COLO668 (cell line): Measurements from ENCODE around the gene DAB1.

Experiments
- DNase-seq: peaks from one replicate; lab custom pipeline; 2025; ENCODE audit not compliant: unreplicated experiment; lab: John Stamatoyannopoulos, UW

The DAB1 gene

GRCh38 chr1:57423656-57424211 is at the start of gene DAB1:
TSS of gene DAB1 (minus strand) at chr1:57424060. CDS start at chr1:57291030, 133,030 bp downstream.
- peak; percentile 76 for DNase-seq

- no peak for DNase-seq
Observed at GRCh38 chr1:57473448-57473847, 49.6 kb upstream of the DAB1 start.

DNA sequence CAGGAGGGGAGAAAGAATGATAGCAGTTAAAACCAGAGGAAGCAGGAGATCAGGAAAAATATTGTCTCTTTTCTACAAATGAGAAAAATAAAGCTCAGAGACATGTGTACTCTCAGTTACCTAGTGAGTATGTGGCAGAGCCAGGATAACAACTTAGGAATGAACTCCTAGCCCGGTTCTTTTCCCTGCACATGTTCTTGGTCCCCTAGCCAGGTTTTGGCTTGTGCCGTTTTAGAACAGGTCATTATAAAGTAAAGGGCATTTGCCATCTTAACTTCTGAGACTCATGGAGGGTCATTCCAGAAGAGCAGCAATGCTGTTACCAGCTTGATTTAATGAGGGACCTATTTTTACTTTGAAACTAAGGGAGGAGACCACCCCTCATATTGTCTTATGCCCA is 48.1 kb upstream of the DAB1 start:
- DNase-seq: no peak

GRCh38 chr1:57470036-57470435 is 46.2 kb upstream of the DAB1 start:
- DNase-seq: no peak

DNA sequence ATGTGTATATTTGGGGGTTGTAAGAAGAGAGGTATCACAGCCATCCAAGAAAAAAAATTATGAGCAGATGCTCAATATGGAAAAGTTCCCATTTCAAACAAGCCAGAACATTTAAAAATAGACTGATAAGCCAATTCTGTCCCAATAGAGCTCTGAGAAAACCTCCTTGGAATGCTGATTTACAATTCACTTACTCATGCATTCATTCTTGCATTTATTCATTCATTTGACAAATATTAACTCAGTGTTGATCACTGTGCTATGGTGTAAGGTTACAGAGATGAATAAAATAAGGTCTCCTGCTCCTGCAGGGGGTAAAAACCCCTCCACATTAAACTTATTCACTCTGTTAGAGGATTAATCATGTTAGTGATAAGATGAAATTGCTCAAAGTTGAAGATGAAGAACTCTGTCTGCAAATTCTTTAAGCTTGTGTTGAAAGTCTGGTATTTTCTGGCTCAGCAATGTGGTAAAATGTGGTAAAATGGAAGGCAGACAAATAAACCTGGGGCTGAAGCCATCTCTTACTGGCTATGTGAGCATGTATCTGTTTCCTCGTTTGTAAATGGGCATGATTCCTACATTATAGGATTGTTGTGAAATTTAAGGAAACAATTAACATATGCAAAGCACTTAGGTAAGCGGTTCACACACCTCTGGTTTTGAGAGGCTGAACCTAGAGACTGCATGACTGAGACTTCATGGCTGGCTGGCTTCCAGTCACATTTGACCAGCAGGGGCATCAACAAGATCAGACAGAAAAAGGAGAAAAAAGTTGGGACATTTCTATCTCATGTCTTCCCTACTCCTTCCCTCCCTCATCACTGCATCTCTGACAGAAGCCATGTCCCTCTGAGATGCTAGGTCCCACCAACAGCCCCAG is 45.0 kb upstream of the DAB1 start:
- no peak for DNase-seq

DNA sequence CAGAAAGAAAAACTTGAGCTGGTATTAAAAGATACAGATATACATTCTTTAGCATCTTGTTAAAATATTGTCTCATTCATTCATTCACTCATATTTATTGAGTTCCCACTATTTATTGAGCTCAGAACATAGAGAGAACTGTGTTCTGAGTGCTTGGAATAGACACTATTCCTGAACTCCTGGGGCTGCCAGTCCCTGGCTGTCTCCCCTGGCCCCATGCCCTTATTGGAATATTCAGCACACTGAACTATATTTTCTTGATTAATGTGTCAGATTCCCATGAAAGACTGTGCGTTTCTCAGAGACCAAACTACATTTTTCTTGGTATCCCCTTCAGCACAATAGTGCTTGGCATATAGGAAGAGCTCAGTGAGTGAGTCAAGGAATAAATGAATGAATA is 44.0 kb upstream of the DAB1 start:
- no peak for DNase-seq

DNA sequence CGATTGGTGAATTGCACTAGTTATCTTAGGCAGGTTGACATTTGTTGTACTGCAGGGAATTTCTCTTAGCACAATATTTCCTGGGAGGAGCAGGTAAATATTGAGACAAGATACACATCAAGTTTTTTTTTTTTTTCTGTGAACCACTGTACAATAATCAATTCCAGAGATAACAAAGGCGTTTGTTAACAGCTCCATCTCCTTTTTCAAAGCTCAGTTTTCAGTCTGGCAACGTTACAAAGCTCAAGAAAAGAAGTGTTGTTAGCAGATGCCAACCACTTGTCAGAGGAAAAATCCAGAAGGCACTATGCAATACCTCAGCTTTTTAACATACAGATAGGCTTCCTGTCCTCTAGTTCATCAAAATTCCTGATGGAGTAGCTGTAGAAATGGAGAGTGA is 40.9 kb upstream of the DAB1 start:
- no peak for DNase-seq

DNA sequence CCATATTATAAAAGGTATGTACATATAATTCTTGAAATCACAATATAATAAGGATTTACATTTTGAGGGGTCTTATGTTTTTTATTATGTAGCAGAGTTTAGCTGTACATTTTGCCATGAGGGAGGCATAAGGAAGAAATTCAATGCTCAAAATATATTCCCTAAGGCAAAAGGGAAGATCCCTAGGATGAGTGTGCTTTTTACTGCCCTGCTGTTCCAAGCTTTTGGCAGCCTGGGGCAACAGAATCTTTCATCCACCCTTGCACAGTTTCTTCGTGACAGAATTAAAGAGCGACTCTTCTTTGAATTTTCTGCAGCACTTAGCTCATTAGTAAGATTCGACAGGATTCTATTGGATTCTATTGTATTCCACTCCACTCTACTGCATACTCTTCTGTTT is 39.5 kb upstream of the DAB1 start:
- no peak for DNase-seq

DNA sequence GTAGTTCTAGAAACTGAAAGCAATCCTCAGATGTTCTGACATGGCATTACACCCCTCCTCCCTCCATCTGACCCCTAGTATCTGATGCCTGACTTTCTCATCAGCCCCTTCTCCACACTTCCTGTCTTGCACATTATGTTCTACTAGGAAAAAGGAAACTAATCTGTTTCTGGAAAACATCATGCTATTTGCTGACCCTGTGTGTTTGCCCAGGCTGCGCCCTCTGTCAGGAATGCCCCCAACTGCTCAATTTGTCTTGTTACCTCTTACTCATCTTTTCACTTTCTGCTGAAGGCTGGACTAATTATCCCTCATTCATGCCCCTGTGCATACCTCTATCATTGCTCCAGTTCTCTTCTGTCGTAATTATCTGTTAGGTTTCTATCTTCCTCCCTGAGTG is 37.5 kb upstream of the DAB1 start:
- no peak for DNase-seq

DNA sequence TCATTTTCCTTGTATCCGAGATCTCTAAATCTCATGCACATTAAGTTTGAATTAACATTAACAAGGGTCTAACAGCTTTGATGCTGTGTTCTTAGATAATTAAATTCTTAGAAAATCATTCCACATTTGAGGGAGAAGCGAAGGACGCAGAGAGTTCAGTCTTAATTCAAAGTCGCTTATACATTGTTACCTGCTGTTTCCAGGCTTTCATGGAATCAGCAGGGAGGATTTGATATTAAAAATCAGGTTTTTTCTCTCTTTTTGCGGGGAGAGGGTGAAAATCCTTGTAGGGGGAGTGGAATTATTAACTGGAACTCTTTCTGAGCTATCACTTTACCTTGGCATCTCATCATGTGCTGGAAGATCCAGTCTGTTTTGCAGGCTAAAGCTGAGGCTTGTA is 27.7 kb upstream of the DAB1 start:
- DNase-seq: no peak

- DNase-seq: no peak
Observed at GRCh38 chr1:57450981-57451380, 27.1 kb upstream of the DAB1 start.

- no peak for DNase-seq
Observed at GRCh38 chr1:57447551-57447950, 23.7 kb upstream of the DAB1 start.

DNA sequence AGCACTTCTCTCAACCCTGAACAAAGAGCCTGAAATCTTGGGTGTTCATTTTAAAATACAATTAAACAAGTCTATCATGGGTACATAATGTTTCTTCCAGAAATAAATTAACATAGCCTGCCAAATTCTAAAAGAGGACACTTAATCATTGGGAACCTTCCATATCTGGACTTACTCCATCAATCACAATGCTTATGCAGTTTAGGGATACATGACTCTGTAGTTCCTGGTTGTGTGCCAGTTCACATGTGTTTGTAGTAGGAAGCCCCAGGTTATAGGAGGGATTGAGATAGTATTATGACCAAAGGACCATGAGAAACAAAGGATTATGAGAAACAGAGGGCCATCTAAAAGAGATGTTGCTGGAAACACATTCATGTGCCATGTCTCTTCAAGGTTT is 19.1 kb upstream of the DAB1 start:
- DNase-seq: no peak

DNA sequence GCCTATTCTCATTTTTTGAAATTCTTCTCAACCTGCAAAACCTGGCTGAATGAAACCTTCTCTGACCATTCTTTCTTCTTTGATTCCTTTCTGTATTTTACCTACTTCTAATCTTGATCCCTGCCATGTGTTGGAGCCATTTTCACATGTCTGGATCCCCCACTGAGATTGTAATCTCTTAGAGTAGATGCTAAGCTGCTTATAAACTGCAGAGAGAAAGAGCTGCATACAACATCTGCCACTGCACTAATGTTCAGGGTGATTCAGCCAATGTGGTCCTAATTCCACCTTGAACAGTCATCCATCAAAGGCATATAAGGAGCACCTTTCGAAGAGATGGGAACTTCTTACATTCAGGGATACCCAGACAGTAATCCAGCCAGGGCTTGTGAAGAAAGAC is 16.2 kb upstream of the DAB1 start:
- DNase-seq: no peak

GRCh38 chr1:57431400-57431799 is 7.5 kb upstream of the DAB1 start:
- DNase-seq: no peak

- peak; percentile 74 for DNase-seq
Observed at GRCh38 chr1:57424231-57425027, 569 bp upstream of the DAB1 start.

- no peak for DNase-seq
Observed at GRCh38 chr1:57423135-57423655, 665 bp downstream of the DAB1 start.

DNA sequence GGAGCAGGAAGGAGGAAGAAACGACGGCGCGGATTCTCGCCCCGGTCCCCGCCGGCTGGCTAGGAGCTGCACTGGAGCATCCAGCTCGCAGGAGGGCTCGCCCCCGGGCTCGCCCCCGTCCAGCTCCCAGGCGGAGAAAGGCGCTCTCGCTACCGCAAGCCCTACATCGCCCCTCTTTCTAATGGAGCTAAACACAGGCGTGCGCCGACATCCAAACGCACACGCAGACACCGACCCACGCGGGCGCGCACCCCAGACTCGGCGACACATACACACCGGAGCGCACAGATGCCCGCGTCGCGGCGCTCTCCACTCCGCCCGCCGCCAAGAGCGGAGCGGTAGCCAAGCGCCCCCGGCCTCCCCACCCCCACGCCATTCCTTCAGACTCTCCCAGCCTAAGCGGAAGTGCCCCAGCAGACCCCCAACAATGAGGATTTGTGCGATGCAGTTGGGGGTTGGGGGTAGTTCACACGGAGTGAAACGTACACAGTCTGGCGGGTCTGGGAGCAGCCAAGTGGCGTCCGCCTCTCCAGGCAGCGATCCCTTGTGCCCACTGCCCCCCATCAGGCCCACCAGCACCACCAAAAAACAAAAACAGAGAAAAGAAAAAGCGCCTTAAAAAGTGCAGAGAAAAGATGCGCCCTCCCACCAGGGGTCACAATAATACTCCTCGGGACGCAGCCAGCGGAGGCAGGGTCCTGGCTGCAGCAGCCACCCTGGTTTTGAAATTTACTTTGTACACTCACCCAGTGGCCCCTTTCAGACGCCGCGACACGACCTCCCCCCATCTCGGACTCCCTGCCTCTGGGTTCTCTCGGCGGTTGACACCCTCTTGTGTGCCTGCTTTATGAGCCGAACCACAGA is 1.4 kb downstream of the DAB1 start:
- DNase-seq: peak; percentile 43

DNA sequence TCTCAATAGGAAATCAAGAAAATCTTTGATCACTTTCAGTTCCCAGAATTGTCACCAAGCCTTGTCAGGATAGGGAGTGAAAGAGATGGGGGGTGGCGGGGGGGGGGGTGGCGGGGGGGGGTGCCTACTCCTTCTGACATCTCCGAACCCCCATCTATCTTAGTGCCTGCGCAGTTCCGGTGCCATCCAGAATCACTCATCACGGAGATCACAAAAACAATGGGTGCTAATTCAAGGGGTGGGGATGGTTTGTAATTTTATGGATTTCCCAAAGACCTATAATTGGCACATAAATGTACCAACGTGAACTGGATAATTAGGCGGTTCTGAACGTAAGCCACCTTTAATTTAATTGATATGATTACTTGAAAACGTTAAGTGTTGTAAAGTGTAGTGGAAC is 2.1 kb downstream of the DAB1 start:
- no peak for DNase-seq

GRCh38 chr1:57420981-57421785 is 2.7 kb downstream of the DAB1 start:
- no peak for DNase-seq
